SU-DHL-6 (cell line): ENCODE results near the gene SHISA7.

Source experiments
- EZH2phosphoT487 ChIP-seq: fragments of 200-600 bp; sonication (generic), shearing (Covaris generic); conservative IDR thresholded peaks from 2 replicates; pipeline ENCODE4 v1.6.1; 2018; ENCODE audit warnings: mild to moderate bottlenecking, antibody characterized with exemption, low read length, moderate library complexity, mixed read lengths
- TF ChIP-seq, protein P1 (sequence below): fragments of 200-600 bp; sonication (generic); IDR thresholded peaks from one replicate; pipeline ENCODE4 v1.5.1; 2017; ENCODE audit warnings: antibody characterized with exemption, mild to moderate bottlenecking, low read length, moderate library complexity; ENCODE audit not compliant: insufficient read depth, poor library complexity, severe bottlenecking

DNA sequence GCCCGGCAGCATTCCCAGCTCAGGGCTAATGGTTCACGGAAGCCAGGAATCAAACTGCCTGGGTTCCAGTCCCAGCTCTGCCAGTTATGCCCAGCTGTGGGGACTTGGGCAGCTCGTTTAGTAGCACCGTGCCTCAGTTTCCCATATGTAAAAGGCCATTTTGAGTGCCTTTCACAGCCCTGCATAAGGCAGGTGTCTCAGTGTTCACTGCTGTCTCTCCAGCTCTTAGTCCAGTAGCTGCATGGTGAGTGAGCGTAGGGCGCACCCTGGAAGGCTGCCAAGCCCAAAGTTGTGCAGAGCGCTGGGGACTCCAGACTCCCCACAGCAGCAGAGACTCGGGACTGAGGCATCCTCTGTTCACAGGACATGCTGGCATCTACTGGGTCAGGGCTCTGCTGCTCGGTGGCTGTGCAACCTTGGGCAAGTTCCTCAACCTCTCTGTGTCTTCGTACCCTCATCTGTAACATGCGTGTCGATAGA is 51.9 kb downstream of the SHISA7 start:
- TF ChIP-seq, protein P1, sequence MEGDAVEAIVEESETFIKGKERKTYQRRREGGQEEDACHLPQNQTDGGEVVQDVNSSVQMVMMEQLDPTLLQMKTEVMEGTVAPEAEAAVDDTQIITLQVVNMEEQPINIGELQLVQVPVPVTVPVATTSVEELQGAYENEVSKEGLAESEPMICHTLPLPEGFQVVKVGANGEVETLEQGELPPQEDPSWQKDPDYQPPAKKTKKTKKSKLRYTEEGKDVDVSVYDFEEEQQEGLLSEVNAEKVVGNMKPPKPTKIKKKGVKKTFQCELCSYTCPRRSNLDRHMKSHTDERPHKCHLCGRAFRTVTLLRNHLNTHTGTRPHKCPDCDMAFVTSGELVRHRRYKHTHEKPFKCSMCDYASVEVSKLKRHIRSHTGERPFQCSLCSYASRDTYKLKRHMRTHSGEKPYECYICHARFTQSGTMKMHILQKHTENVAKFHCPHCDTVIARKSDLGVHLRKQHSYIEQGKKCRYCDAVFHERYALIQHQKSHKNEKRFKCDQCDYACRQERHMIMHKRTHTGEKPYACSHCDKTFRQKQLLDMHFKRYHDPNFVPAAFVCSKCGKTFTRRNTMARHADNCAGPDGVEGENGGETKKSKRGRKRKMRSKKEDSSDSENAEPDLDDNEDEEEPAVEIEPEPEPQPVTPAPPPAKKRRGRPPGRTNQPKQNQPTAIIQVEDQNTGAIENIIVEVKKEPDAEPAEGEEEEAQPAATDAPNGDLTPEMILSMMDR, result no peak
- TF ChIP-seq EZH2phosphoT487, result no peak
